ENCODE results near the gene CDK5RAP2.

CDK5RAP2 gene

GRCh38 chr9:120408680-120409258, 171.2 kb downstream of the CDK5RAP2 start:
- DNase-seq (ENCODE audit: low spot score in 2 of 2) (no peak), ATAC-seq (ENCODE audit: low read depth) (no peak)
- Mint-ChIP-seq H3K36me3 (peaks cover 54% of the 10 kb centered on the region), H3K9me3 (no peaks in the 10 kb centered on the region), H3K27me3 (no peaks in the 10 kb centered on the region), H3K4me1 (no peaks in the 10 kb centered on the region), H3K27ac (no peak overlapping the region), H3K4me3 (no peak overlapping the region)

GRCh38 chr9:120405860-120406259, 174.1 kb downstream of the CDK5RAP2 start:
- no peak overlapping the region for H3K27ac Mint-ChIP-seq
- H3K4me1 Mint-ChIP-seq: no peaks in the 10 kb centered on the region
- H3K4me3 Mint-ChIP-seq: no peak overlapping the region
- H3K9me3 Mint-ChIP-seq: no peaks in the 10 kb centered on the region
- DNase-seq (ENCODE audit: low spot score in 2 of 2) (no peak), ATAC-seq (ENCODE audit: low read depth) (no peak)
- H3K27me3 Mint-ChIP-seq: no peaks in the 10 kb centered on the region
- H3K36me3 Mint-ChIP-seq: peaks cover 57% of the 10 kb centered on the region

- DNase-seq (ENCODE audit: low spot score in 2 of 2) (no peak), ATAC-seq (ENCODE audit: low read depth) (no peak)
- Mint-ChIP-seq H3K4me3 (no peak overlapping the region), H3K4me1 (no peaks in the 10 kb centered on the region), H3K9me3 (no peaks in the 10 kb centered on the region), H3K27ac (no peak overlapping the region), H3K36me3 (peaks cover 52% of the 10 kb centered on the region), H3K27me3 (no peaks in the 10 kb centered on the region)
Observed at GRCh38 chr9:120405134-120405533, 174.8 kb downstream of the CDK5RAP2 start.

- no peaks in the 10 kb centered on the region for H3K4me1 Mint-ChIP-seq
- no peak for ATAC-seq (ENCODE audit: low read depth)
- no peak for DNase-seq (ENCODE audit: low spot score in 2 of 2)
- no peaks in the 10 kb centered on the region for H3K9me3 Mint-ChIP-seq
- peaks cover 56% of the 10 kb centered on the region for H3K36me3 Mint-ChIP-seq
- no peak overlapping the region for H3K27ac Mint-ChIP-seq
- no peaks in the 10 kb centered on the region for H3K27me3 Mint-ChIP-seq
- no peak overlapping the region for H3K4me3 Mint-ChIP-seq
Observed at GRCh38 chr9:120403543-120403856, 176.5 kb downstream of the CDK5RAP2 start.

- peaks cover 56% of the 10 kb centered on the region for H3K36me3 Mint-ChIP-seq
- H3K9me3 Mint-ChIP-seq: no peaks in the 10 kb centered on the region
- H3K27ac Mint-ChIP-seq: no peak overlapping the region
- no peak overlapping the region for H3K4me3 Mint-ChIP-seq
- H3K4me1 Mint-ChIP-seq: no peaks in the 10 kb centered on the region
- DNase-seq (ENCODE audit: low spot score in 2 of 2) (no peak), ATAC-seq (ENCODE audit: low read depth) (no peak)
- H3K27me3 Mint-ChIP-seq: no peaks in the 10 kb centered on the region
Observed at GRCh38 chr9:120402741-120403542, 177.0 kb downstream of the CDK5RAP2 start.

- Mint-ChIP-seq H3K27me3 (no peaks in the 10 kb centered on the region), H3K36me3 (peaks cover 57% of the 10 kb centered on the region)
Observed at GRCh38 chr9:120399940-120400339, 180.0 kb downstream of the CDK5RAP2 start.

GRCh38 chr9:120398286-120398685, 181.7 kb downstream of the CDK5RAP2 start:
- Mint-ChIP-seq H3K9me3 (no peaks in the 10 kb centered on the region), H3K36me3 (peaks cover 58% of the 10 kb centered on the region), H3K4me1 (peaks cover 2% of the 10 kb centered on the region), H3K4me3 (no peak overlapping the region), H3K27ac (no peak overlapping the region), H3K27me3 (no peaks in the 10 kb centered on the region)
- ATAC-seq (ENCODE audit: low read depth) (no peak), DNase-seq (ENCODE audit: low spot score in 2 of 2) (no peak)

More at GRCh38 chr9:120399940-120400339, 180.0 kb downstream of the CDK5RAP2 start:
- H3K4me1 Mint-ChIP-seq: peaks cover 2% of the 10 kb centered on the region
- no peak overlapping the region for H3K4me3 Mint-ChIP-seq
- DNase-seq (ENCODE audit: low spot score in 2 of 2) (no peak), ATAC-seq (ENCODE audit: low read depth) (no peak)
- H3K27ac Mint-ChIP-seq: no peak overlapping the region
- H3K9me3 Mint-ChIP-seq: no peaks in the 10 kb centered on the region

- no peak overlapping the region for H3K4me3 Mint-ChIP-seq
- peaks cover 2% of the 10 kb centered on the region for H3K4me1 Mint-ChIP-seq
- no peak overlapping the region for H3K27ac Mint-ChIP-seq
- ATAC-seq (ENCODE audit: low read depth) (no peak), DNase-seq (ENCODE audit: low spot score in 2 of 2) (no peak)
- no peaks in the 10 kb centered on the region for H3K27me3 Mint-ChIP-seq
- peaks cover 58% of the 10 kb centered on the region for H3K36me3 Mint-ChIP-seq
- H3K9me3 Mint-ChIP-seq: no peaks in the 10 kb centered on the region
Observed at GRCh38 chr9:120397453-120397852, 182.5 kb downstream of the CDK5RAP2 start.

- Mint-ChIP-seq H3K4me3 (no peak overlapping the region), H3K4me1 (peaks cover 2% of the 10 kb centered on the region), H3K36me3 (peaks cover 56% of the 10 kb centered on the region), H3K27ac (peak overlapping the region; percentile 74), H3K27me3 (no peaks in the 10 kb centered on the region), H3K9me3 (no peaks in the 10 kb centered on the region)
- no peak for DNase-seq (ENCODE audit: low spot score in 2 of 2)
- ATAC-seq (ENCODE audit: low read depth): no peak
Observed at GRCh38 chr9:120396931-120397330, 183.0 kb downstream of the CDK5RAP2 start.

GRCh38 chr9:120396418-120396817, 183.5 kb downstream of the CDK5RAP2 start:
- H3K36me3 Mint-ChIP-seq: peaks cover 58% of the 10 kb centered on the region

GRCh38 chr9:120395376-120395775, 184.6 kb downstream of the CDK5RAP2 start:
- Mint-ChIP-seq H3K27ac (no peak overlapping the region), H3K4me1 (peaks cover 2% of the 10 kb centered on the region), H3K9me3 (no peaks in the 10 kb centered on the region), H3K4me3 (no peak overlapping the region), H3K27me3 (no peaks in the 10 kb centered on the region), H3K36me3 (peaks cover 59% of the 10 kb centered on the region)
- ATAC-seq (ENCODE audit: low read depth) (no peak), DNase-seq (ENCODE audit: low spot score in 2 of 2) (no peak)

More at GRCh38 chr9:120396418-120396817, 183.5 kb downstream of the CDK5RAP2 start:
- no peaks in the 10 kb centered on the region for H3K9me3 Mint-ChIP-seq
- no peaks in the 10 kb centered on the region for H3K27me3 Mint-ChIP-seq
- H3K27ac Mint-ChIP-seq: peak overlapping the region; percentile 74
- DNase-seq (ENCODE audit: low spot score in 2 of 2) (no peak), ATAC-seq (ENCODE audit: low read depth) (no peak)
- H3K4me3 Mint-ChIP-seq: no peak overlapping the region
- peaks cover 2% of the 10 kb centered on the region for H3K4me1 Mint-ChIP-seq

- Mint-ChIP-seq H3K27me3 (no peaks in the 10 kb centered on the region), H3K4me1 (peaks cover 2% of the 10 kb centered on the region), H3K9me3 (no peaks in the 10 kb centered on the region), H3K4me3 (no peak overlapping the region), H3K36me3 (peaks cover 49% of the 10 kb centered on the region), H3K27ac (no peak overlapping the region)
- no peak for ATAC-seq (ENCODE audit: low read depth)
- DNase-seq (ENCODE audit: low spot score in 2 of 2): no peak
Observed at GRCh38 chr9:120394058-120394669, 185.8 kb downstream of the CDK5RAP2 start.

GRCh38 chr9:120393386-120394057, 186.4 kb downstream of the CDK5RAP2 start:
- H3K4me3 Mint-ChIP-seq: no peak overlapping the region
- ATAC-seq (ENCODE audit: low read depth): no peak
- no peaks in the 10 kb centered on the region for H3K9me3 Mint-ChIP-seq
- no peak overlapping the region for H3K27ac Mint-ChIP-seq
- H3K36me3 Mint-ChIP-seq: peaks cover 49% of the 10 kb centered on the region
- H3K4me1 Mint-ChIP-seq: peaks cover 2% of the 10 kb centered on the region
- DNase-seq (ENCODE audit: low spot score in 2 of 2): no peak
- H3K27me3 Mint-ChIP-seq: no peaks in the 10 kb centered on the region

- DNase-seq (ENCODE audit: low spot score in 2 of 2) (no peak), ATAC-seq (ENCODE audit: low read depth) (no peak)
- H3K36me3 Mint-ChIP-seq: peaks cover 50% of the 10 kb centered on the region
- peaks cover 2% of the 10 kb centered on the region for H3K4me1 Mint-ChIP-seq
- no peaks in the 10 kb centered on the region for H3K9me3 Mint-ChIP-seq
- H3K27ac Mint-ChIP-seq: no peak overlapping the region
- no peaks in the 10 kb centered on the region for H3K27me3 Mint-ChIP-seq
- H3K4me3 Mint-ChIP-seq: no peak overlapping the region
Observed at GRCh38 chr9:120392711-120393110, 187.3 kb downstream of the CDK5RAP2 start.

All from memory B cell (primary cell).